22Rv1 (cell line): ENCODE measurements around the gene DUSP28.

Experiments used
- ZFX ChIP-seq: fragments of 450-650 bp; IDR thresholded peaks from 2 replicates; pipeline ENCODE4 v1.6.1; 2017; ENCODE audit warnings: antibody characterized with exemption, borderline replicate concordance
- TF ChIP-seq, protein P1 (sequence below): fragments of 450-650 bp; IDR thresholded peaks from 2 replicates; pipeline ENCODE4 v1.5.1; 2017; ENCODE audit warnings: mild to moderate bottlenecking

DNA sequence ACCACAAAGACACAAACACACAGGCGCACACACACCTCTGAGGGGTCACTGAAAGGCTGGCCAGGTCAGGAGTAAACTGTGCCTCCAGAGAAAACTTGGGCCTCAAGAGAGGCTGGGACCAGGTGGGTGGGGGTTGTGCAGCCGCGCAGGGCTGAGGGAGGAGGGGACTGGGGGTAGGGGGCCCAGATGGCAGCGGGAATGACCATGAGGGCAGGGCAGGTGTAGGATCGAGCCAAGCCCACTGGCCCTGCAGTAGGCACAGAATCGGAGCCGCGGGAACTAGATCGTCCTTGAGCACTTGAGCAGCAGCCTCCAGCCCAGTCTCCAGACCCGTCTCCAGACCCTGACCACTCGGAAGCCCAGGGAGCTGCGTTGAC is 39.2 kb upstream of the DUSP28 start:
- TF ChIP-seq, protein P1, sequence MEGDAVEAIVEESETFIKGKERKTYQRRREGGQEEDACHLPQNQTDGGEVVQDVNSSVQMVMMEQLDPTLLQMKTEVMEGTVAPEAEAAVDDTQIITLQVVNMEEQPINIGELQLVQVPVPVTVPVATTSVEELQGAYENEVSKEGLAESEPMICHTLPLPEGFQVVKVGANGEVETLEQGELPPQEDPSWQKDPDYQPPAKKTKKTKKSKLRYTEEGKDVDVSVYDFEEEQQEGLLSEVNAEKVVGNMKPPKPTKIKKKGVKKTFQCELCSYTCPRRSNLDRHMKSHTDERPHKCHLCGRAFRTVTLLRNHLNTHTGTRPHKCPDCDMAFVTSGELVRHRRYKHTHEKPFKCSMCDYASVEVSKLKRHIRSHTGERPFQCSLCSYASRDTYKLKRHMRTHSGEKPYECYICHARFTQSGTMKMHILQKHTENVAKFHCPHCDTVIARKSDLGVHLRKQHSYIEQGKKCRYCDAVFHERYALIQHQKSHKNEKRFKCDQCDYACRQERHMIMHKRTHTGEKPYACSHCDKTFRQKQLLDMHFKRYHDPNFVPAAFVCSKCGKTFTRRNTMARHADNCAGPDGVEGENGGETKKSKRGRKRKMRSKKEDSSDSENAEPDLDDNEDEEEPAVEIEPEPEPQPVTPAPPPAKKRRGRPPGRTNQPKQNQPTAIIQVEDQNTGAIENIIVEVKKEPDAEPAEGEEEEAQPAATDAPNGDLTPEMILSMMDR: no peak
- no peak for TF ChIP-seq ZFX
